T1000 (cell line): ENCODE data around the gene AHCY.
"Not testable (repeated sequence)": the region's sequence is repeated elsewhere in the genome, so short reads cannot be mapped to it uniquely, and the experiment has no call there.

ENCODE experiments used
- DNase-seq: peaks from one replicate; lab custom pipeline; 2025; ENCODE audit warnings: mixed read lengths; lab: John Stamatoyannopoulos, UW

Gene AHCY

DNA sequence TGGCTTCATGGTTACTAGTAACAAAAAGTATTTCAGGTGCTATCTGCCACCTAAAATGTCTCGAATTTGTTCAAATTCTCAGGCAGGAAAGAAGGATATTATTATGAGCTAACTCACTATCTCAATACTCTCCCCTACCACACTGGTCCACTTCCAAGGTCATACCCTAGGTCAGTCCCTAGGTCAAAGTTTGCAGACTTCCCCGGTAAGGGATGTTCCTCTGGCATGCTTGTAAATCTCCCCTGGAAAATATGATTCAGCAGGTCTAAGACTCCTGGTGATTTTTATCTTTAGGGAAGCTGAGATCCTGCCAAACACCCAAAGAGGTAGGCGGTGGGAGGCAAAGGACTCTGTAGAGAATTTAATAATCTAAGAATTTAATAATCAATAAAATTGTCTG lies 6.7 kb downstream of the AHCY start:
- no peak for DNase-seq

DNA sequence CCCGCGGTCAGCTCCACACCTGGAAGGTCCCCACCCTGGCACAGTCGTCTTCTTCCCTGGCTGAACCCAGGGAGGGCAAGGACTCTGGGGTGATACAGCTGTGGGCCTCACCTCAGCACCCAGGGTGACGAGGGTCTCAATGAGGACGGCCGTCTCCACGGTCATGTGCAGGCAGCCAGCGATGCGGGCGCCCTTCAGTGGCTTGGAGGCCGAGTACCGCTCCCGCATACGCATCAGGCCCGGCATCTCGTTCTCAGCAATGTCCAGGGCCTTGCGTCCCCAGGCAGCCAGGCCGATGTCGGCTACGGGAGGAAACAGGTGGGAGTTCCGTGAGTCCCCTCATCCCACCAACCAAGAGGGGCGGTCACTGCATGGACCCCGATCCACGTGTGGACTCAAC lies 7.9 kb downstream of the AHCY start:
- DNase-seq, result no peak

DNA sequence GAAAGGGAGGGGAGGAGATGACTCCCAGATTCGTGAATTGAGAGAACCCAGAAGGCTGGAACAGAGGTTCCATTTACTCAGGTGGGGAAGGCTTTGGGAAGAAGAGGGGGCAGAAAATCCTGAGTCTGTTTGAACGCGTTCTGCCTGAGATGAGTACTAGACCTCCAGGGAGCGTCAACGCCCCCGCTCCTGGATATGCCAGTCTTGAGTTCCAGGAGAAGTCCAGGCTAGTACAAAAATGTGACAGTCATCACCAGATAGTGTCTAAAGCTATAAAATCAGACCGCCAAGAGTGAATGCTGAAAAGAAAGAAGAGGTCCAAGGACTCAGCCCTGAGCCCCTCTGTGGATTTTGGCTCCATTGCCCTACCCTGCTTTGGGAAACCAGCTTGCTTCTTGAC lies 8.6 kb downstream of the AHCY start:
- no peak for DNase-seq

DNA sequence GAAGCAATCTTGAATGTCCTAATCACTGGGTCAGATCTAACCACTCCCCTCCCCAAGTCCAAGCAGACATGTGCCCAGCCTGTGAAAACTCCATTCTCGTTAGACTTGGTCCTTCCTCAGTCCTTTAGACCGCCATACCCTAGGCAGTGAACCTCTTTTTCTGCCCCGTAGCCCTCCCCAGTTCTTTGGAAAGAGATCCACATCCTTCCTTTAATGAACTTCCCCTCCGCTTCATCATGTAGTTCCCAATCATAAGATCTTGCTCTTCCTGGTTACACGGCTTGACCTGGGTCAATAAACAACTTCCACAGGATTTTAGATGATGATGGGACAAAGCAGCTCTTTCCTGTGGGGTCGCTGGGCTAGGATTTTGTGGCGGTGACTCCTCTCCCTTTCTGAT lies 9.6 kb downstream of the AHCY start:
- DNase-seq, result no peak

DNA sequence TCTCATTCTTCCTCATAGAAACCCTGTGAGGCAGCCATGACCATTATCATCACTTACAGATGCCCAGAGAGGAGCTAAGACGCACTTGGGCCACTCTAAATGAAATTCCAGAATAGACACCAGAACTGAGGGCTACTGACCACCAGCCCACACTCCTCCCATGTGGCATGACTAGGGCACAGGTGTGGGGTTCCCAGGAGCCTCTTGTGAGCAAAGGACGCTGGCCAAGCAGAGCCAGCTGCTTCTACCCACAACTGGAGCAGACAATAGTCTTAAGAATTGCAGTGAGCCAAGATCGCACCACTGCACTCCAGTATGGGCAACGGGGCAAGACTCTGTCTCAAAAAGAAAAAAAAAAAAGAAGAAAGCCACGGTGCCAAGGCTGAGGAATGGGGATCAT lies 10.0 kb downstream of the AHCY start:
- no peak for DNase-seq

DNA sequence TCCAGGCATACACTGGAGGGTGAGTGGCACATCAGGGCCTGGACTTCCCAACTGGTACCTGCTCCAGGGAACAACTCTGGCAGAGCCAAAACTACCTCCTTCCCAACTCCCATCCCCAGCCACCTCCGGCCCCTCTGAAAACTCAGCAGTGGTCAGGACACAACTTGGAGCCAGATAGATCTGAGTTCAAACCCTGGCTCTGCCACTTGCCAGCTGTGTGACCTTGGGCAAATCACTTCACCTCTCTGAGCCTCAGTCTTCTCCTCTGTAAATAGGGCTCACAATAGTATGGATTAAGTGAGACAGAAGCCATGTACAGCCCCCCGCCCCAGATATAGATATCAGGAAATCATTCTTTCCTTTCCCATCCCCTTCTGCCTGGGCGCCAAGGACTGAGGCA lies 10.7 kb downstream of the AHCY start:
- DNase-seq, result no peak

DNA sequence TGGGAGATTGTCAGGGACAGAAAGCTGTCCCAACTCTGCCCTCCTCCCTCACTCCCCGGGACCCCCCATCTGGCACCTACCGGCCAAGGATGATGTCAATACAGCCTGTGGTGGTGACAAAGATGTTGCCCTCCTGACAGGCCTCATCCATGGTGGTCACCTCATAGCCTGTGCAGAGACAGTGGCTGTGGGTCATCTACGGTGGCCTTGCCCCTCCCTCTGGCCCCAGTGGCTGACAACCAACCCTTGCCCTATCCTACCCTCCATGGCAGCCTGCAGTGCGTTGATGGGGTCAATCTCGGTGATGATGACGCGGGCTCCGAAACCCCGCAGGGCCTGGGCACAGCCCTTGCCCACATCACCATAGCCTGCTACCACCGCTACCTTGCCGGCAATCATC lies 12.7 kb downstream of the AHCY start:
- DNase-seq, result no peak

DNA sequence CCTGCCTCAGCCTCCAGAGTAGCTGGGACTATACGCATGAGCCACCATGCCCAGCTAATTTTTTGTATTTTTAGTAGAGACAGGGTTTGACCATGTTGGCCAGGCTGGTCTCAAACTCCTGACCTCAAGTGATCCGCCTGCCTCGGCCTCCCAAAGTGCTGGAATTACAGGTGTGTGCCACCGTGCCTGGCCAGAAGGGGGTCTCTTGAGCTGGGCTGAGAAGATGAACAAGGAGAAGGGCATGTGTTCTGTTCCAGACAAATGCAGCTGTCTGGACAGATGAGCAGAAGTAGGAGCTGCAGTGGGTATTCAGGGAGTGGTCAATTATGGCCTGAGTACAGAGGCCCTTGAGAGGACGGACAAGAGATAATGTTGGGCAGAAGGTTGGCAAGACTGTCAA lies 15.7 kb downstream of the AHCY start:
- DNase-seq, result not testable (repeated sequence)

DNA sequence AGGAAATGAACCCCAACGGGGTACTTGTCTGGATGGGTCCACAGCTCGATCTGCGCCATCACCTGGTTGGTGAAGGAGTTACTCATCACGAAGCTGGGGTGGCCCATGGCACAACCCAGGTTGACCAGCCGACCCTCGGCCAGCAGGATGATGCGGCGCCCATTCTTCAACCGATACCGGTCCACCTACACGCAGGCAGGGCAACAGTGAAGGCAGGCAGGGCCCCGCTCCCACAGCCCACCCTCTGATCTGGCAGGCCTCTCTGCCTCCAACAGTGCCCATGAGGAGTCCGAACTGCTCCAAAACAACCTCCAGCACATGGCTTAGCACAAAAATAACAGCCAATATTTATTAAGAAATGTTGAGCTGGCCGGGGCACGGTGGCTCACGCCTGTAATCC lies 17.7 kb downstream of the AHCY start:
- DNase-seq, result no peak

DNA sequence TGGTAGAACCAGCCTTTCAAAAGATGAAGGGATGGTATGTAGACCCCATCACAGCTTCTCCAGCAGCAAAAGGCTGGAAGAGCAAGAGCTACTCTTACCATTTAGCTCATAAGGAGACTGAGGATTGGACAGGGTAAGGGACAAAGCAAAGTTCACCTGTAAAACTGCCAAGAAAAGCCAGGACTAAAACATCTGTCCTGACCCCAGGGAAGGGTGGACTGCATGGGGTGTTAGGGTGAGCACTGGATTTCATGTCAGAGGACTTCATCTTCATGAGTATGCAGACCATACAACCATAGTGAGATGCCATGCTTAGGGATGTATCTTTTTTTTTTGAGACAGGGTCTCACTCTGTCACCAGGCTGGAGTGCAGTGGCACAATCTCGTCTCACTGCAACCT lies 19.3 kb downstream of the AHCY start:
- DNase-seq, result no peak

DNA sequence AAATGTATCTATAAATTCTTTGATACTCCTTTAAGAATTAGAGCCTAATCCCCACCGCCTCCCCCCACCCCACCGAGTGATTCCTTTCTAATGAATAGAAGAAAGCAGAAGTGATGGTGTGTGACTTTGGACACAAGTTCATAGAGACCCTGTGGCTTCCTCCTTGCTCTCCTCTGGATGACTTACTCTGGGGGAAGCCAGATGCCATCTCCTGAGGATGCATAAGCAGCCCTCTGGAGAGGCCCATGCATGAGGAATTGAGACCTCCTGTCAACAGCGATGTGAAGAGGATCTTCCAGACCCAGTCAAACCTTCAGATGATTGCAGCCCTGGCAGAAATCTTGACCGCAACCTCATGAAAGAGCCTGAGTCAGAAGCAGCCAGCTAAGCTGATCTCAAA lies 21.1 kb downstream of the AHCY start:
- DNase-seq, result no peak

DNA sequence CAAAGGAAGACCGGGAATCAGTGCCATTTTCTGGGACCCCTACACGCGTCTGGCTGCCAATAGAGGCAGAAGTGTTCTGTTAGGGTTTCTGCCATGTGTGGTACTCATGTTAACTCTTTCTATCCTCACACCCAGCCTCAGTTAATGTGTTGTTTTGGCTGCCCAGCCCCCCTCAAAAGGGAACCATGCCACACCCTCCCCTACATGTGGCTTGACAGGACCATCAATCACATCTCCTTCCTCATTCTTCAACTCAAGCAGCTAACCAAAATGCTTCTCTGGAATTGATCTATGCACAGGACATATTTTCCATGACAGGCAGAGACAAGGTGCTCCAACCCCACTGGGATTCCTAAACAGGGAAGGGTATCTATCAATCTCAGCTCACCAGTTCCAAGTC lies 22.0 kb downstream of the AHCY start:
- no peak for DNase-seq

DNA sequence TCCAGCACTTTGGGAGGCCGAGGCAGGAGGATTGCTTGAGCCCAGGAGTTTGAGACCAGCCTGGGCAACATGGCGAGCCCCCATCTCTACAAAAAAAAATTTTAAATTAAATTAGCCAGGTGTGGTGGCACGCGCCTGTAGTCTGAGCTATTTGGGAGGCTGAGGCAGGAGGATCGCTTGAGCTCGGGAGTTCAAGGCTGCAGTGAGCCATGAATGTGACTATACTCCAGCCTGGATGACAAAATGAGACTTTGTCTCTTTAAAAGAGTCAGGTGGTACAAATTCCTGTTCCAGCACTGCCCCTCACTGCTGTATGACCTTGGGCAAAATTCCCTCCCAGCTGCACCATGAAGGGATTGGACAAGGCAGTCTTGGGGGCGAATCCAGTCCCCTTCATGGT lies 28.5 kb downstream of the AHCY start:
- no peak for DNase-seq

DNA sequence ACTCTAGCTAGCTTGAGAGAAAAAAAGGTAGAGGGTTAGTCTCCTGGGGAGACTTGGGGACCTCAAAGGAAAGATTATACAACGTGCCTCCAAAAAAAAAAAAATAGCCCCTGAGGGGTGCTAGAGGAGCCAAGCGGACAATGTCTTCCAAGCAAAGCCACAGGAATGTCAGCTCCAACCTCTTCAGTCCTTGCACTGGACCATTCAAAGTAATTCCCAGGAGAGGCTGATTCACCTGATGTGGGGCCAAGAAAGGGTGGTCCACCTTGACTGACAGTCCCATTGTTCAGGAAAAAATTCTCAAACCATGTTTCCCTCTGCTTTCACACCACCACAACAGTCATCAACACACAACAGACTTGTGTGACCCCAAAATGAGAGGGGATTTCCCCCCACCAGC lies 31.2 kb downstream of the AHCY start:
- DNase-seq, result peak; percentile 54

DNA sequence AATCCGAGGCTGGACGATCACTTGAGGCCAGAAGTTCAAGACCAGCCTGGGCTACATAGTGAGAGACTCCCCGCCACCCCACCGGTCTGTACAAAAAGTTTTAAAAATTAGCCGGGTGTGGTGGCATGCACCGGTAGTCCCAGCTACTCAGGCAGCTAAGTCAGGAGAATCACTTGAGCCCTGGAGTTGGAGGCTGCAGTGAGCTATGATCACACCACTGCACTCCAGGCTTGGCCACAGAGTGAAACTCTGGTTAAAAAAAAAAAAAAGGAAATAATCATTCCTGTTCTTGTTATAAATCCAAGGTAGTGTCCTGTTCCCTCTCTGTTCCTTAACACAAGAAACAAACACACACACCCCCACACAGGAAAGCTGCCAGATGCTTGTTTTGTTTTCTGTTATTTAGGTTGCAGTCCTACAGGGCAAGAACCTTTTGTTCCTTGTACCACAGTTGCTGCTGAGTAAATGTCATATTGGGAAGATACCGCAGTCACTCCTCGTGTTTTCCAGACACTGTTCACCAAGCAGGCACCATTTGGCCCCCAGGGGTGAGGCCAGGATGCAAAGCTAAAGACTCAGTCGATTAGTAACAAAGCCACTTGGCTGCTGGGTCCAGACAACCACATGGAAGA lies 33.0 kb downstream of the AHCY start:
- DNase-seq, result no peak

DNA sequence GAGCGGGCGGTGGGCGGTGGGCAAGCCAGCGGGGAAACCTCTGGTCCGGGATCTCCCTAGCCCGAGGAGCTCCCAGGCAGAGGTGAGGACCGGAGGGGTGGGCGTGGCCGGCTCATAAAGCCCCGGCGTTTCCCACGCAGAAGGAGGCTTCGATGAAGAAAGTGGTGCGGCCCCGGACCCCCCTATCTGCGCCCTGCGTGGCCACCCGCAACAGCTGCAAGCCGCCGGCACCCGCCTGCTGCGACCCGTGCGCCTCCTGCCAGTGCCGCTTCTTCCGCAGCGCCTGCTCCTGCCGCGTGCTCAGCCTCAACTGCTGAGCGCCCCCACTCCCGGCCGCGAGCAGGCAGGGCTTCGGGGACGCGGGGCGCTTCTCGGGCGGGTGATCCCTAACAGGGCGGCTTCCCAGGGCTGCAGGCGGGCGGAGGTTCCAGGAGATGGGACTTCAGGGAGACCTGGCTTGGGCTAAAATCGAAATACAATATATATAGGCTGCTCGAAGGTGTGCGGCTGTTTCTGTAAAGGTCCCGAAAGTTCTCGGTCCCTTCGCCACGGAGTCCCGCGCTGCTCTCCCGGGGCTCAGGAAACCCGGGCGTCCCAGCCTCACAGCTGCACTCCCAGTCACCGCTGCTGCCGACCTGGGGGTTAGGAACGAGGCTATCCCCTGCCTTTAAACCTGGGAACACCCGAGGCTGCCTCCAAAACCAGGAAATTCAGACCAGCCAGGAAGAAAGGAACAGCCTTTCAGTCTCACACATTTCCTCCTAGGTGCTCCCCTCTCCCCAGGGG lies 34.1 kb downstream of the AHCY start:
- no peak for DNase-seq

DNA sequence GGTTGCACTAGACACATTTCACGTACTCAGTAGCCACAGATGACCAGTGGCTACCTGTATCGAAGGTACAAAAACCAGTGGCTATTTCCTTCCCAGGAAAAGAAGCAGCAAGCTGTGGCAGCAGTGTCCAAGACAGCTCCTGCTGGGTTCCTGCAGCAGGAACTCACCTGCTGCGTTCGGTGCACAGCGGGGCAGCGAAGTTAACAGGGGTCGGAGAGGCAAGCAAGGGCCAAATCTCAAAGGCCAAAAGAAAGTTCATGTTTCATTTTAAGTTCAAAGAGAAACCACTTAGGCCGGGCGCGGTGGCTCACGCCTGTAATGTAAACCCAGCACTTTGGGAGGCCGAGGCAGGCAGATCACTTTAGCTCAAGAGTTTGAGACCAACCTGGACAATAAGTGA lies 35.0 kb downstream of the AHCY start:
- DNase-seq, result no peak

DNA sequence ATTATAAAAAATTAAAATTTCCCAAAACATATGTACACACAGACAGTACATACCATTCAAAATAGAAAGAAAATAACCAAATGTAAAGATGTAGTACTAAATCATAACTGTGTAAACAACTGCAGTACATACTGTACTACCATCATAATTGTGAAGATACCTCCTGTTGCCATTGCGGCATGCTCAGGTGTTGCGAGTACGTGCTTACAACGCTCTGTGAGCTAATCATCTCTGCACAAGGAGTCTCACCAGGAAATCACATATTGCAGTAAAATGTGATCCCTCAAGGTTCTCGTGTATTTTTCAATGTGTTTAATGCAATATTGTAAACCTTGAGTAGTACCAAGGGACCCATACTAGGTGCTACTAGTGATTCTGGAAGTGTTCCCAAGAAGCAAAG lies 39.0 kb downstream of the AHCY start:
- no peak for DNase-seq

DNA sequence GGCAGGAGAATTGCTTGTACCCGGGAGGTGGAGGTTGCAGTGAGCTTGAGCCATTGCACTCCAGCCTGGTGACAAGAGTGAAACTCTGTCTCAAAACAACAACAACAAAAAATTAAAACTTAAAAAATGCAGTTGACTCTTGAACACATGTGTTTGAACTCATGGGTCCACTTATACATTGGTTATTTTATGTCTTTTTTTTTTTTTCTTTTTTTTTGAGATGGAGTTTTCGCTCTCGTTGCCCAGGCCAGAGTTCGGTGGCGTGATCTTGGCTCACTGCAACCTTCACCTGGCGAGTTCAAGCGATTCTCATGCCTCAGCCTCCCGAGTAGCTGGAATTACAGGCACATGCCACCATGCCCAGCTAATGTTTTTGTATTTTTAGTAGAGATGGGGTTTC lies 39.7 kb downstream of the AHCY start:
- DNase-seq, result not testable (repeated sequence)

DNA sequence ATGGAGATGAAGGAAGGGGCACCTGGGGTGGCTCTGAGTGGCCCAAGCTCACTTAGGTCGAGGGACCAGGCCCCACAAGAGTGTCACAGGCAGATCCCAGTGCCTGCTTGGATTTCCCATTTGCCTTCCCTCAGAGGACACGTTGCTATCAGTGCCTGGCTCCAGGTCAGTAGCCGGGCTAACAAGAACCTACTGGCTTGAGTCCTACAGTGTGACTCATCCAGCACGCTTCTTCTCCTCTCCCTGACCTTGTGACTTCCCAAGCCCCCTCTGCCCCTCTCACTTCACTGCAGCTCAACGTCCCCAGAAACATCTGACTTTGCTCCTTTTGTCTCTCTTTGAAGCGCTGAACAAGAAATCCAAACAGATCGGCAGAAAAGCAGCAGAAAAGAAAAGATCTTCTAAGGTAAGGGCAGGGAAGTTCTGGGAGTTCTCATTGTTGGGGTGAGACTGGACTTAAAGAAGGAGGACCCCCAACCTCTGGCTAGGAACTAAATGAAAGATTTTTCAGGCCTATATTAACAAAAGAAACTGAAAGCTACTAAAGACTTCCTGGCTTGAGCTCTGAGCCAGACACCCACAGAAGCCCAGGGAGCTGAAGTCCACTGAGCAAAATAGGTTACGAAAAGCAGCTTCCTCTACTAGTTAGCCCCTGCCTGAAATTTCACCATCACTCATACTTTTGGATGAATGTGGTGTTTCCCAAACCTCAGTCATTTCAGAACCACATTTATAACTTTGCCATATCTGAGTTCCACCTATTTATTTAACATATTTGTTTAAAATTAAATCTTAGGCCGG lies 40.5 kb downstream of the AHCY start:
- DNase-seq, result no peak

DNA sequence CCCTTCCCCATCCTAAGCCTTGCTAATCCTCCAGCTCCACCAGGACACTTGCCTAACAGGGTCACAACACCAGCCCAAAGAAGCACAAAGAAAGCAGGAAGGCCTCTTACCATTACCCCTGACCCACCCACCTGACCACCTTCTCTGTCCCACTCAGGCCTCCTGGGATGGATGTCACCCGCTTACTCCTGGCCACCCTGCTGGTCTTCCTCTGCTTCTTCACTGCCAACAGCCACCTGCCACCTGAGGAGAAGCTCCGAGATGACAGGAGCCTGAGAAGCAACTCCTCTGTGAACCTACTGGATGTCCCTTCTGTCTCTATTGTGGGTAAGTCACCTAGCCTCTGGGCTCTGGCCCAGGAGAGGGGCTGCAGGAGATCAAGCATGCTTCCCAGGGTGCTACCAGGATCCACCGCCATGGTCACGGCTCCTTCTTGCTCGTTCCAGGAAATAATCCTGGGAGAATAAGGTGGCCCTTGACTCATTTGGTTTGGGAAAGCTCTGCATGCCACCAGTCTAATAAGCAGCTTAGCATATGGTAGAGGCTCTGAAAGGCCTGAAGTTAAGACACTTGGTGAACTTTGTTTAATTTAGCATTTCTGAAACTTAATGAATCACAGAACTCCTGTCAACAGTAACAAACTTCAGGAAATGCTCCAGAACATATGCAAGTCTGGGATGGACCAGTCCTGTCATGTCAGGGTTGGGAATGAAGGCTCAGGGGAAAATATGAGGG lies 42.8 kb downstream of the AHCY start:
- no peak for DNase-seq

DNA sequence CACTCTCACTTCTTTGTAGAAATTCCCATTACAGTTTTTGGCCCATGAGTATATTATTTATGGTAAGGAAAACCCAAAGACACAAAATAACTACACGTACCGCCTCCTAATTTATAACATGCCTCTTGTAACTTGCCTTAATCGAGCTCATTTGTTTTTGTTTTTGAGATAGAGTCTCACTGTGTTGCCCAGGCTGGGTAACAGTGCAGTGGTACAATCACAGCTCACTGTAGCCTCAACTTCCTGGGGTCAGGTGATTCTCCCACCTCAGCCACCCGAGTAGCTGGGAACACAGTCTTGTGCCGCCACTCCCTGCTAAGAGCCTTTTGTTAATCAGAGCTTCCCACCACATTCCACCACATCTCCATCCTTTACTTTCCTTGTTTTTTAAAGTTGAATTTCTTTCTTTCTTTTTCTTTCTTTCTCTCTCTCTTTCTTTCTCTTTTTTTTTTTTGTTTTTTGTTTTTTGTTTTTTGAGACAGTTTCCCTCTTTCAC lies 46.5 kb downstream of the AHCY start:
- DNase-seq, result no peak
